ENCODE measurements around the gene HDAC1.

Gene HDAC1

DNA sequence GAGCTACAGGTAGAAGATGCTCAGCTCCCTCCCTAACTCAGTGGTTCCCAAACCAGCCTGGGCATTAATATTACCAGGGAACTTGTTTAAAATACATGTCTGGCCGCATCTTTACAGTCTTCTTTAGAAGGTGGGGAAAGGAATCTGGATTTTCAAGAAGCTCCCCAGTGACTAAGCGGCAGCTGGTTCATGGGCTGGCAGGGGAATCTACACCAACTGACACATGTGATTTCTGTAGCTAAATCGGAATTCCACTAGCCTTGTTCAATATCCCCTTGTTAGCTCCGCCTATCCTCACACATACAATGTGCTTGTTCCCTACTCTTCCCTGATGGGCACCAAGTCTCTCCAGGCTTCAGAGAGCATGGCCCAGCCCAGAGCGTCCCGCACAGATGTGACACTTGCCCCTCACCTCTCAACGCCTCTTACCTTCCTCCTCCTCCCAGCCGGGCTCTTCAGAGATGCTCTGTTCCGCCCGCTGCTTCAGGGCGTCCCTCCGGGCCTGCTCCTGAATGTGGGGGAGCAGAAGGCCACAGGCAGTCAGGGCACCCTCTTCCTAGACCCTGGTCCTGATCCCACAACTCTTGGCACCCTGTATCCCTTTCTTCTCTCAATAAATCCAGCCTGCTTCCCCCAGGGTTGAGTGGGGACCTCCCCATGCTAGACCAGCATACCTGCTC is 85.8 kb downstream of the HDAC1 start:
- DNase-seq, result no peak

DNA sequence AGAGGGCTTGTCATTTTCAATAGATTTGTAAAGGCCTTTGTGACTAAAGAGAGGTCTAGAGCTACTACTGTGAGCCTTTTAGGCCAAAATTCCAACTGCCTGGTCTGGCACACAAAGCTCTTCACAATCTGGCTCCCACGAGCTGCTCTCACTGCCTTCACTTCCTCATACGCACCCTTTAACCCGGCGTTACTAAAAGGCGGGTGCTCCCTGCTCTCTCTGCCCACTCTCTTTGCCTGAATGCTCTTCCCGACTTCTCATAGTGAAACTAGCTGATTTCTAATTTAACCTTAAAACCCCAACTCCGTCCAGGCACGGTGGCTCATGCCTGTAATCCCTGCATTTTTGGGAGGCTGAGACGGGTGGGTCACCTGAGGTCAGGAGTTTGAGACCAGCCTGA is 88.2 kb downstream of the HDAC1 start:
- no peak for DNase-seq

All from SW 1271 (cell line).